ENCODE results near the gene CDKL2. TPM values are rescaled to one million over a fixed set of nuclear protein-coding genes. Genes with fewer than 3 reads are reported as not detected.

CDKL2 gene
- total RNA-seq, 1 donor from 2014 or later = 2.9 TPM

DNA sequence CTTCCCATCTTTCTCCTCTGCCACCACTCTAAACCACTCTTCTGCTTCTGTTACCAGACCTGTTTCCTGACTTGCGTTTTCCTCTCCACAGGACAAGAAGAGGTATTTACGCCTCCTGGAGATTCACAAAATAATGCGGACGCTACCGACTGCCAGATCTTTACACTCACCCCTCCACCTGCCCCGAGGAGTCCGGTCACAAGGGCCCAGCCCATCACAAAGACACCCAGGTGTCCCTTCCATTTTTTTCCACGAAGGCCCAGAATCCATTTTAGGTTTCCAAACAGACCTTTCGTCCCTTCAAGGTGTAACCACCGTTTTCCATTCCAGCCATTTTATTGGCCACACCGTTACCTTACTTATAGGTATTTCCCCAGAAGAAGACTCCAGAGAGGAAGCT, 66.3 kb downstream of the CDKL2 start:
- H3K79me2 ChIP-seq (ENCODE audit: low read depth) = no peaks in the 10 kb centered on the region
- H3K9ac ChIP-seq = no peak overlapping the region
- H4K20me1 ChIP-seq (ENCODE audit: low read depth) = no peaks in the 10 kb centered on the region
- no peaks in the 10 kb centered on the region for H3F3A ChIP-seq (ENCODE audit: low read depth)
- Mint-ChIP-seq H3K9me3 (peaks cover 5% of the 10 kb centered on the region), H3K4me3 (no peak overlapping the region), H3K4me1 (peaks cover 4% of the 10 kb centered on the region), H3K27me3 (ENCODE audit: insufficient read depth, low read depth) (peaks cover 6% of the 10 kb centered on the region), H3K36me3 (no peaks in the 10 kb centered on the region), H3K27ac (no peak overlapping the region)
- no peak overlapping the region for H3K27ac ChIP-seq
- peak overlapping the region; percentile 13 for H2AFZ ChIP-seq (replicated peaks)
- no peaks in the 10 kb centered on the region for H3K27me3 ChIP-seq
- DNase-seq (ENCODE audit: low spot score) = no peak
- TF ChIP-seq EZH2 (IDR thresholded peaks at IDR 0.05) (no peak), EZH2phosphoT487 (IDR thresholded peaks at IDR 0.05) (no peak)
- TF ChIP-seq, protein P1, sequence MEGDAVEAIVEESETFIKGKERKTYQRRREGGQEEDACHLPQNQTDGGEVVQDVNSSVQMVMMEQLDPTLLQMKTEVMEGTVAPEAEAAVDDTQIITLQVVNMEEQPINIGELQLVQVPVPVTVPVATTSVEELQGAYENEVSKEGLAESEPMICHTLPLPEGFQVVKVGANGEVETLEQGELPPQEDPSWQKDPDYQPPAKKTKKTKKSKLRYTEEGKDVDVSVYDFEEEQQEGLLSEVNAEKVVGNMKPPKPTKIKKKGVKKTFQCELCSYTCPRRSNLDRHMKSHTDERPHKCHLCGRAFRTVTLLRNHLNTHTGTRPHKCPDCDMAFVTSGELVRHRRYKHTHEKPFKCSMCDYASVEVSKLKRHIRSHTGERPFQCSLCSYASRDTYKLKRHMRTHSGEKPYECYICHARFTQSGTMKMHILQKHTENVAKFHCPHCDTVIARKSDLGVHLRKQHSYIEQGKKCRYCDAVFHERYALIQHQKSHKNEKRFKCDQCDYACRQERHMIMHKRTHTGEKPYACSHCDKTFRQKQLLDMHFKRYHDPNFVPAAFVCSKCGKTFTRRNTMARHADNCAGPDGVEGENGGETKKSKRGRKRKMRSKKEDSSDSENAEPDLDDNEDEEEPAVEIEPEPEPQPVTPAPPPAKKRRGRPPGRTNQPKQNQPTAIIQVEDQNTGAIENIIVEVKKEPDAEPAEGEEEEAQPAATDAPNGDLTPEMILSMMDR (IDR thresholded peaks at IDR 0.05) = no peak
- H3K4me2 ChIP-seq = no peak overlapping the region
- H3K4me1 ChIP-seq = no peaks in the 10 kb centered on the region
- no peaks in the 10 kb centered on the region for H3K9me3 ChIP-seq (ENCODE audit: low read depth)
- H3K36me3 ChIP-seq = no peaks in the 10 kb centered on the region
- H3K4me3 ChIP-seq = no peak overlapping the region

DNA sequence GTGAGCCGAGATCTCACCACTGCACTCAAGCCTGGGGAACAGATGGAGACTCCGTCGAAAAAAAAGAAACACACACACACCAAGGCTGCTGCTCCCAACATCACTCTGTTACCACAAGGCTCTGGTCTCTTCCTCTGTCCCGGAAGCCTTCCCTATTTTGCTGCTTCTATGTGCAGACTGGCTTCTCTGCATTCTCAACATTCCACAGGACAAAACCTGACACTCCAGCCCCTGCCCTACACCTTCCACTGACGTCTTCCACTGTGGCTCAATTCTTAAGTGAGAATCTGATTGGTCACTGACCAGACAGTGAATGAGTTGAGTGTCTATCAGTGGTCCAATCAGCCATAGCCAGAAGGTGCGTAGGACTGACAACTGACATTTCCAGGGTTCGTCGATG, 68.5 kb downstream of the CDKL2 start:
- Mint-ChIP-seq H3K27ac (no peak overlapping the region), H3K9me3 (no peaks in the 10 kb centered on the region), H3K27me3 (ENCODE audit: insufficient read depth, low read depth) (peaks cover 4% of the 10 kb centered on the region), H3K36me3 (no peaks in the 10 kb centered on the region), H3K4me1 (peaks cover 6% of the 10 kb centered on the region), H3K4me3 (no peak overlapping the region)
- H3K79me2 ChIP-seq (ENCODE audit: low read depth) = no peaks in the 10 kb centered on the region
- no peak for TF ChIP-seq EZH2 (IDR thresholded peaks at IDR 0.05)
- TF ChIP-seq, protein P1 (IDR thresholded peaks at IDR 0.05) = no peak
- no peak for TF ChIP-seq EZH2phosphoT487 (IDR thresholded peaks at IDR 0.05)
- no peaks in the 10 kb centered on the region for H3K27me3 ChIP-seq
- H3K36me3 ChIP-seq = no peaks in the 10 kb centered on the region
- peaks cover 3% of the 10 kb centered on the region for H3K4me1 ChIP-seq
- no peak overlapping the region for H3K9ac ChIP-seq
- H3K4me2 ChIP-seq = no peak overlapping the region
- DNase-seq (ENCODE audit: low spot score) = peak; percentile 62
- H2AFZ ChIP-seq (replicated peaks) = peak overlapping the region; percentile 81
- H3F3A ChIP-seq (ENCODE audit: low read depth) = no peaks in the 10 kb centered on the region
- H3K4me3 ChIP-seq = no peak overlapping the region
- no peaks in the 10 kb centered on the region for H3K9me3 ChIP-seq (ENCODE audit: low read depth)
- H3K27ac ChIP-seq = no peak overlapping the region
- H4K20me1 ChIP-seq (ENCODE audit: low read depth) = no peaks in the 10 kb centered on the region

DNA sequence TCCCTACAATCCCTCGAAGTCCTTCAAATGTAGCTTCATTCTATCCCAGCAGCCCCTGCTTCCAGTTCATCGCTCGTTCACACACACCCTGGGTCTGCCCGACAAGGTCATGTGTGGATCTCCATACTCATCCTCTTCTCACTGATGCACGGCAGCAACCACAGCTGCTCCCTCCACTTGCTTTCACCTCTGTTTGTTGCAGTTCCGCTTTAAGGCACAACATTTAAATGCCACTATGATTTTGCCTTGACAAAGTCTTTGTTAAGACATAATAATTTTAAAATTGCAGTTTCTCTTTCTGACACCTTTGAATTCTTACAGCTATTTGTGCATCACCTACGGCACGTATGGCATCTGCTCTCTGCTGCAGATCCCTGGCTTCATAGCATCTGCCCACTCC, 72.6 kb downstream of the CDKL2 start:
- Mint-ChIP-seq H3K27me3 (ENCODE audit: insufficient read depth, low read depth) (peaks cover 2% of the 10 kb centered on the region), H3K4me3 (no peak overlapping the region), H3K9me3 (no peaks in the 10 kb centered on the region), H3K4me1 (peaks cover 23% of the 10 kb centered on the region), H3K36me3 (no peaks in the 10 kb centered on the region), H3K27ac (no peak overlapping the region)
- Histone ChIP-seq H4K20me1 (ENCODE audit: low read depth) (no peaks in the 10 kb centered on the region), H3K9me3 (ENCODE audit: low read depth) (no peaks in the 10 kb centered on the region), H3K36me3 (no peaks in the 10 kb centered on the region), H3K4me1 (peaks cover 9% of the 10 kb centered on the region), H3K79me2 (ENCODE audit: low read depth) (no peaks in the 10 kb centered on the region), H3K27ac (no peak overlapping the region), H3K4me2 (no peak overlapping the region), H3K4me3 (no peak overlapping the region), H2AFZ (replicated peaks) (no peak overlapping the region), H3K27me3 (no peaks in the 10 kb centered on the region), H3K9ac (no peak overlapping the region), H3F3A (ENCODE audit: low read depth) (no peaks in the 10 kb centered on the region)
- TF ChIP-seq, protein P1 (IDR thresholded peaks at IDR 0.05) = no peak
- TF ChIP-seq EZH2 (IDR thresholded peaks at IDR 0.05) (no peak), EZH2phosphoT487 (IDR thresholded peaks at IDR 0.05) (no peak)
- DNase-seq (ENCODE audit: low spot score) = no peak
